Mucosa of descending colon (tissue), 3 donors: ENCODE results near the gene GINS1. TPM values are rescaled to one million over a fixed set of nuclear protein-coding genes. Genes with fewer than 3 reads are reported as not detected.

Source experiments
- ATAC-seq: fragments of 200-7000 bp; cut with Tn5 transposase; one replicate; pipeline ENCODE4 v1.9.1; 2020; ENCODE audit warnings: mild to moderate bottlenecking, moderate library complexity
- DNase-seq, 3 donors: peaks; one replicate each; pipeline ENCODE4 v3.0.0-alpha.2; 2020
- H3K36me3 ChIP-seq: fragments of 200-600 bp; one replicate; pipeline ENCODE4 v1.8.0; 2021; ENCODE audit warnings: low read depth, mild to moderate bottlenecking
- H3K4me1 ChIP-seq: fragments of 200-600 bp; one replicate; pipeline ENCODE4 v1.8.0; 2021; ENCODE audit warnings: low read depth, mild to moderate bottlenecking
- H3K4me3 ChIP-seq: fragments of 200-600 bp; one replicate; pipeline ENCODE4 v1.8.0; 2021; ENCODE audit warnings: mild to moderate bottlenecking
- H3K9me3 ChIP-seq: fragments of 200-600 bp; one replicate; pipeline ENCODE4 v1.8.0; 2021; ENCODE audit warnings: mild to moderate bottlenecking
- intact Hi-C, 2 donors: fragments of 100-400 bp; cut with DNase I in 1 of 2; cut with micrococcal nuclease in 1 of 2; formaldehyde crosslinking; loops; one replicate each; pipeline versions ENCODE4 v1.11.0 to v1.11.1; 2022; cut with DNase I, micrococcal nuclease
- total RNA-seq, 3 donors: library from RNA; stranded (reverse); fragmentation: NEBNext Ultra II Directional in 2 of 3; extraction: Animal tissue kit (Norgen Biotek cat#: 25700) in 2 of 3; gene quantifications; one replicate each; pipeline versions ENCODE4 v1.2.1 to v1.2.4, GENCODE V29; 2021 to 2023
- TF ChIP-seq, protein P1 (sequence below): fragments of 200-600 bp; IDR thresholded peaks from one replicate; pipeline ENCODE4 v1.8.0; 2022; ENCODE audit warnings: antibody characterized with exemption, mild to moderate bottlenecking
- donor health status: DM: no; HTN: no; CAD: no; lungs with moderate emphysema.
- donor health status: DM: no; HTN: no; CAD: no.
- donor health status: DM: no; HTN: yes; CAD: no.

GINS1 gene
- total RNA-seq, 3 donors from 2014 or later: 1.8 to 8.6 (median 1.9) TPM

DNA sequence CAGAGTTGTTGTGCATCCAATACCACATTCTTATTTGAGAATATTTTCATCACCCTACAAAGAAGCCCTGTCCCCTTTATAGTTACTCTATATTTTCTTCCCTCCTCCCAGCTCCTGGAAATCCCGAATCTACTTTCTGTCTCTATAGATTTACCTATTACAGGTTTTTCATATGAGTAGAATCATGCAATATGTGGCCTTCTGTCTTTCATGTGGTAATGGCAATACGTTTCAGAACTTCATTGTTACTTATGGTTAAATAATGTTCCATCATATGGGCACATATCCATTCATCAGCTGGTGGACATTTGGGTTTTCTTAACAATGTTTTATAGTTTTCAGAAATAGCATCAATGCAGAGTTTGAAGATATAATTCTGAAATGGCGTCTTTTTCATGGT, 17.1 kb downstream of the GINS1 start:
- Histone ChIP-seq H3K4me1 (no peaks in the 10 kb centered on the region), H3K9me3 (no peaks in the 10 kb centered on the region), H3K36me3 (no peaks in the 10 kb centered on the region), H3K4me3 (no peak overlapping the region)
- TF ChIP-seq, protein P1, sequence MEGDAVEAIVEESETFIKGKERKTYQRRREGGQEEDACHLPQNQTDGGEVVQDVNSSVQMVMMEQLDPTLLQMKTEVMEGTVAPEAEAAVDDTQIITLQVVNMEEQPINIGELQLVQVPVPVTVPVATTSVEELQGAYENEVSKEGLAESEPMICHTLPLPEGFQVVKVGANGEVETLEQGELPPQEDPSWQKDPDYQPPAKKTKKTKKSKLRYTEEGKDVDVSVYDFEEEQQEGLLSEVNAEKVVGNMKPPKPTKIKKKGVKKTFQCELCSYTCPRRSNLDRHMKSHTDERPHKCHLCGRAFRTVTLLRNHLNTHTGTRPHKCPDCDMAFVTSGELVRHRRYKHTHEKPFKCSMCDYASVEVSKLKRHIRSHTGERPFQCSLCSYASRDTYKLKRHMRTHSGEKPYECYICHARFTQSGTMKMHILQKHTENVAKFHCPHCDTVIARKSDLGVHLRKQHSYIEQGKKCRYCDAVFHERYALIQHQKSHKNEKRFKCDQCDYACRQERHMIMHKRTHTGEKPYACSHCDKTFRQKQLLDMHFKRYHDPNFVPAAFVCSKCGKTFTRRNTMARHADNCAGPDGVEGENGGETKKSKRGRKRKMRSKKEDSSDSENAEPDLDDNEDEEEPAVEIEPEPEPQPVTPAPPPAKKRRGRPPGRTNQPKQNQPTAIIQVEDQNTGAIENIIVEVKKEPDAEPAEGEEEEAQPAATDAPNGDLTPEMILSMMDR: no peak
- intact Hi-C loops: no loop called here
- DNase-seq (no peak), ATAC-seq (no peak)

DNA sequence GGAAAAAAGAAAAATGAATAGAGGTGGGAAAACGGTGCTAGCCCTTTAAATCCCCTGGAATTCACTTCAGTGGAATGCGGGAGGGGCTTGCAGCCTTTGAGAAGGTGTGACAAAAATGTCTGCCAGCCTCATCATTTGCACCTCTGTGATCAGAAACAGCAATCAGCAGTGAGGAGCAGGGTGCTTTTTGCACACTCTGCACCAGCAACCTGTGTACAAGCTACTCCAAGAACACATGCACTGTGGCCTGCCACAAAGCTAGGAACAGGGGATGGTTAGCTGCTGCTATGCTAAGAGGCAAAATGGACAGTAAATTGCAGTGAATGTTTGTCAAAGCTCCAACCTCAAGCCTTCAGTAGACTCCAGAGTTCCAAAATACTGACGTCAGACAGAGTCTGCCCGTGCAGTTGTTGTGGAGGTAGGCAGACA, 29.7 kb downstream of the GINS1 start:
- no peak overlapping the region for H3K4me3 ChIP-seq
- TF ChIP-seq, protein P1: no peak
- intact Hi-C loops: no loop called here
- H3K9me3 ChIP-seq: no peaks in the 10 kb centered on the region
- DNase-seq (no peak), ATAC-seq (no peak)
- H3K36me3 ChIP-seq: no peaks in the 10 kb centered on the region
- H3K4me1 ChIP-seq: no peaks in the 10 kb centered on the region

DNA sequence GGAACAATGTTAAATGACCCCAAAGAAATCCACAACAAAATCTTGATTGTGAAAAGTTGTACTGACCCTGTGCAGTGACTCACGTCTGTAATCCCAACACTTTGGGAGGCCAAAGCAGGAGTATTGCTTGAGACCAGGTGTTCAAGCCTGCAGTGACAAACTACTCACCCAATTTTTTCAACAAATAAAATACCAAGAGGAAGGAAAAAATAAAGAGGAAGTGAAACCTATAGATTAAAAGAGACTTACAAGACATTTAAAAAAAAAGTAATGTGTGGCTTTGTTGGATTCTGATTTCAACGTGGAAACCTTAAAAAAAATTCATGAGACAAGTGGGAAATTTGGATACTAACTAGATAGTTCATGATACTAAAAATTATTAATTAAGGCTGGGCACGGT, 31.9 kb downstream of the GINS1 start:
- Histone ChIP-seq H3K9me3 (no peaks in the 10 kb centered on the region), H3K36me3 (no peaks in the 10 kb centered on the region), H3K4me3 (no peak overlapping the region), H3K4me1 (no peaks in the 10 kb centered on the region)
- ATAC-seq (no peak), DNase-seq (no peak)
- TF ChIP-seq, protein P1: no peak
- intact Hi-C loops: no loop called here

DNA sequence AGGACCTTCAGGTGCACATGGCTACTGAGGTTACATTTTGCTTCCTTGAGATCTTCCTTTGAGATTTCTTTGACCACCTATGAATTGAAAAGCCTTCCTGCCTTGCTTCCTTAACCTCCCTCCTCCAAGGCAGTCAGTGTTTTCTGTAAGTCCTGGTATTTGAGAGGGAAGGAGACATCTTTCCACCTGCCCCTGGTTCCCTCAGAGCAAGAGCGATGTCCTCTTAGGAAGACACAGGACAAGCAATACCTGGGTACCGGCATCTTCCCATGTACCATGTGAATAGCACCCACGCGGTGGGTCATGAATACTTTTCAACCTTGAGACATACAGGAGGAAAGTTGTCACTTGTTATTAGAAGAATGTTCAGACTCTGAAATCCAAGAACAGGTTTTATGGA, 37.1 kb downstream of the GINS1 start:
- H3K4me1 ChIP-seq: no peaks in the 10 kb centered on the region
- DNase-seq (no peak), ATAC-seq (no peak)
- TF ChIP-seq, protein P1: no peak
- H3K36me3 ChIP-seq: no peaks in the 10 kb centered on the region
- no peak overlapping the region for H3K4me3 ChIP-seq
- intact Hi-C loops: no loop called here
- H3K9me3 ChIP-seq: no peaks in the 10 kb centered on the region

DNA sequence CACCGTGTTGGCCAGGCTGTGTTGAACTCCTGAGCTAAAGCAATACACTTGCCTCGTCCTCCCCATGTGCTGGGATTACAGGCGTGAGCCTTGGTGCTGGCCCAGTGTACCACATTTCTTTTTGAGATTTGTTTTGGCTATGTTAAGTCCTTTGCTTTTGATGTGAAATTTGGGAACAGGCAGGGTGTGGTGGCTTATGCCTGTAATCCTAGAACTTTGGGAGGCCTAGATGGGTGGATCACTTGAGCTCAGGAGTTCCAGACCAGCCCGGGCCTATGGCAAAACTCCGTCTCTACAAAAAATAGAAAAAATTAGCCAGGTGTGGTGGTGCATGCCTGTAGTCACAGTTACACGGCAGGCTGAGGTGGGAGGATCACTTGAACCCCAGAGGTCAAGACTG, 40.2 kb downstream of the GINS1 start:
- intact Hi-C loops: no loop called here
- Histone ChIP-seq H3K36me3 (no peaks in the 10 kb centered on the region), H3K4me3 (no peak overlapping the region), H3K9me3 (no peaks in the 10 kb centered on the region), H3K4me1 (no peaks in the 10 kb centered on the region)
- ATAC-seq: no peak
- TF ChIP-seq, protein P1: no peak
- DNase-seq: no peak

DNA sequence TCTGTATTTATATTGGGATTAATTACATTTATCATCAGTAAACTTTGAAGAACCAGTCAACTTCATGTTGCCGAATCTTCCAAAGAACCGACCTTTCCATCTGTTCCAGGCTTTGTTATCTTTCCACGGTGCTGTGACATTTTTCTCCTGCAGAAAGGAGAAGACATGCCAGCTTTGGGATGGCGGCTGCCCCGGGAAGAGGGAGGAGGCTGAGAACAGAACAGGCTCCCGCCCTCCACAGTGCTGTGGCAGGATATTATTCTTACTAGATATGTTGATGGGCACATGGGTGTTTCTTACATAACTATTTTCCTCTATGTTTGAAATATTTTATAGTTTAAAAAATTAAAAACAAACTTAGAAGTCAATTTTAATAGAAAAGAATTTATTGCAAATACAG, 44.9 kb downstream of the GINS1 start:
- Histone ChIP-seq H3K36me3 (no peaks in the 10 kb centered on the region), H3K4me1 (no peaks in the 10 kb centered on the region), H3K9me3 (no peaks in the 10 kb centered on the region), H3K4me3 (no peak overlapping the region)
- TF ChIP-seq, protein P1: no peak
- intact Hi-C loops: no loop called here
- DNase-seq (no peak), ATAC-seq (no peak)
